Stimulated activated CD4-positive, alpha-beta T cell treated with anti-CD3 and anti-CD28 coated beads, Interleukin-1b, Interleukin-23, amount 100 ng/mL, for 1 hour (primary cell): ENCODE results near the gene SHISA5.

ENCODE experiments used
- DNase-seq, 2 donors: peaks; one replicate each; pipeline ENCODE4 v3.0.0-alpha.2; 2020; ENCODE audit warnings: low read depth in 2 of 2

SHISA5 gene

DNA sequence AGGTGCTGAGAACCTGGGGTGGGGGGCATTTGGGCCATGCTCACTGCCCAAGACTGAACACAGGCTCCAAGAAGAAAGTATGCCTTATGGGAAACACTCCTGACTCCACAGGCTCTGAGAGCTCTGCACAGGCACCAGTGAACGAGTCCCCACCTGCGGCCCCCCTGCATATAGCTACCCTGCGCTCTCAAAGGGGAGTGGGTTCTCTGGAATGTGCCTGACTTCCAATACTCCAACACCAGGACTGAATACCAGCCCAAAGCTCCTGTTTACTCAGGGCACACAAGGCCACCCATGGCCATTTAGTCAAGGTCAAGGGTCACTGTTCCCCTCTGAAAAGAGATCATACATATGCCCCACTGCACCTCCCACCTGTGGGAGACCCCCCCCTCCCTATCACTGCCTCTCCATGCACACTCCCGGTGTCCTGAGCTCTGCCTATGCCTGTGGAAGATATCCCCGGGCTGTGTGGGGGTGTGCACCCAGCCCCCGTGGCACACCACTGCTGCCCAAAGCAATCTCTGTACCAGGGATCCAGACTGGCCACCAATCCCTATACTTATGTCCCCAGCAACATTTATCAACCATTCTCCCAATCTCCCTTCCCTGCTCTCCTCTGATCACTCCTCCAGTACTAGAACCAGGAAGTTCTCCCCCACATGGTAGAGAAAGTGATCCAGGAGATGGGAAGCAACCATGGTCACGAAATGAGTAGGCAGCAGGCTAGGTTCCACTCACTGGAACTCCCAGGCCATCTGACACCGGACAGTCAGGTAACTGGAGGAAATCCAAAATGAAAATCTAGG lies 72.5 kb downstream of the SHISA5 start:
- no peak for DNase-seq

- no peak for DNase-seq
These were observed 73.3 kb downstream of the SHISA5 start for GRCh38 chr3:48430708-48431101.

GRCh38 chr3:48429960-48430707 lies 73.8 kb downstream of the SHISA5 start, which contains the start of gene PLXNB1:
PLXNB1 (minus strand) TSS chr3:48430086; CDS start chr3:48424611, 5,475 bp downstream.
- no peak for DNase-seq

DNA sequence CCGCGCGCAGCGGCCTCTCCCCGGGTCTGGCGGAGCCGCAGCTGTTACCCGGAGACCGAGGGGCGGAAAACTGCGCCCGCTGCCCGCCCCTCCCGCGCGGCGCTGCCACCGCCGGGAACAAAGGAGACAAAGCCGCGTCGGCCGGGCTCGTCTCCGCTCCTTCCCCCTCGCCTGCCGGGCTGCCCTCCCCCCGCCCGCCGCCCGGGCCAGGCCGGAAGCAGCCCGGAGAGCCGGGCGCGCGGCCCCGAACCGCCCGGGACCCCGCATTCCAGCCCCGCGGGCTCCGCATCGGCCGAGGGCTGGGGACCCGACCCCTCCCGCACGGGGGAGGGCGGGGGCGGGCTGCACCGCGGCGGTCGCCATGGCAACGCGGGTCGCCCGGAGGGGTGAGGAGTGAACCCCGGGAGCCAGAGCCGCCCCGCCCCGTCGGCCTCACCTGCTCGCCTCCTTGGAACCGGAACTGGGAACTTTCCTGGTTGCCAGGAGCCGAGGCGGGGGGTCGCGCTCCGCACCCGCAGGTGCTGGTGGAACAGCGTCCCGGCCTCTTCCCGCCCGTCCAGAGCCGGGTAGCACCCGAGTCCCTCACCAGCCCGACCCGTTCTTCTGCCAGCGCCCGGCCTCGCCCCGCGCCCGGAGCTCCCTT lies 74.5 kb downstream of the SHISA5 start:
- DNase-seq, result peak in 1 of 2 donors; percentile 30

- no peak for DNase-seq
These were observed 75.2 kb downstream of the SHISA5 start for GRCh38 chr3:48428572-48429316.

GRCh38 chr3:48428088-48428571 lies 75.8 kb downstream of the SHISA5 start:
- no peak for DNase-seq

- no peak for DNase-seq
These were observed 76.4 kb downstream of the SHISA5 start for GRCh38 chr3:48427630-48427962.

- no peak for DNase-seq
These were observed 76.9 kb downstream of the SHISA5 start for GRCh38 chr3:48426944-48427629.

DNA sequence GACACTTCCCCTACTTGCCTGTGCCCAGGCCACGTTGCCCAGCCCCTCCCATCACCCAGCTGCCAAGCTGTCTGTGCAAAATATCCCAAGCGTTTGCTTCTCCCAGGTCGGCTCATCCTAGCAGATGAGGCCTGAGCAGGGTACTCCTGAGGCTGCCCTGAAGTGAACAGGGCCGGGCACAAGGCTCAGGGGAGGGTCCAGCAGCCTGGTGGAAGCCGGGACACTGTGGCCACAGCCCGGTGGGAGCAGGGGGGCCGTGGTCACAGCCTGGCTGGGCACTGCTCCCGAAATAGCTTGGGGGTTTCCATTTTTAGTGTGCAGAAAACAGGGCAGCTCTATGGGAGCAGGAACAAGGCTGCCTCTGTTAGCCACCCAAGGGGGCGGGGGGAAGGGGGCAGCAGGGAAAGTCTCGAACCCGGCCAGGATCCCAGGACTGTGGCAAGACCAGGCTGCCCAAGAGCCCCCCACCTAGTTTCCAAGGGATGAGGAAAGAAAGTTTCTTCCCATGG lies 77.5 kb downstream of the SHISA5 start:
- no peak for DNase-seq

DNA sequence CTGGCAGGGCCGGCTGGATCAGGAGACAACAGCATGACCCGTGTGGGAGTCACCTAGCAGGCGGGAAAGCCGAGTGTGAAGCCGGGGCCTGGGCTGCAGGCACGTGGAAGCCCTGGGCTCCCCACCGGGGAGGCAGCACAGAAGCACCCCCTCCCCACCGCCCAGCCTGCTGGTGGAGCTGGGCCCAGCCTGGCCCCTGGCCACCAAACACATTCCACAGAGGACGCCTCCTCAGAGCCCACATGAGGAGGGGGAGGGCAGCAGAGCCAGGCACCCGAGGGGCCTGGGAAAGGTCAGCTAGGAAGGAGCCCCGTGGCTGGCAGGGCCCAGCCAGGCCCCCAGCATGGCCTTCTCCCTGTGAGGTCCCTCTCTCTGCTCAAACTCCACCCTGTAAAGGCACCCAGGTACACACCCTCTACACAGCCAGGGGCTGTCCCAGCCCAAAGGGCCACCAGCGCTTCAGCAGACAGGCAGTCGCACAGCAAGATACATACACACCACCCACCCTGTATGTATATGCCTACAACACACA lies 78.6 kb downstream of the SHISA5 start:
- no peak for DNase-seq

DNA sequence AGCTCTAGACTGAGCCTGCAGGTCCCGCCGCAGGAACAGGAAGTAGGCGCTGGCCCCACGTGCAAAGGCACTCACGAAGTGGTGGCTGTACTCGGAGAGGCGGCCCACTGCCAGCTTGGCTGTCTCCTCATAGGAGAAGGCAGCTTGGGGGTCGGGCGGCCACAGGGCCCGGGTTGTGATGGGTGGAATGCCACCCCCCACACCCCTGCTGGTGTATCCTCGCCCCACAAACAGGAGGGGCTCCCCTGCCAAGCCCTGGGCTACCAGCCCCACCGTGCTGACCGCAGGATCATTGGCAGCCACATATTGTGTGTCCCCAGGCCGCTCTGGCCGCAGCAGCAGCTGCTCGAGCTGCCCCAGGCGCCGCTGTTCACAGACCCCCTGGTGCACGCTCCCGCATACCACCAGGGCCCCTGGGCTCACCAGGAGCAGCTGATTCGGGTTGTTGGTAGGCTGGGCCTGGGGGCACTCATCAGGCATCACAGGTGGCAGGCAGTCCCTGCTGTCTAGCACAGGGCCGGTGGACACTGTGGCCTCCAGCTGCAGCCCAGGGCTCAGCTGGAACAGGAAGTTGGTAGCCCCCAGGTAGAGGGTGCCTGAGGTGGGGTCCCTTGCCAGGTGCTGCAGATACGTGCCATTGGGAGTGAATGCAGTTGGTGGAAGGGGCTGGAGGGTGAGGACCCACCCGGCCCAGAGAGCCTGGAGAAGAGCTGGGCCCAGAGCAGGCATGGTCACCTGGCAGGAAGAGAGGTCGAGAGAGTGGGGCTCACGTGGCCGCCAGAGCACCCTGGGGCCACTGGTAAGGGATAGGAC lies 79.9 kb downstream of the SHISA5 start:
- no peak for DNase-seq

DNA sequence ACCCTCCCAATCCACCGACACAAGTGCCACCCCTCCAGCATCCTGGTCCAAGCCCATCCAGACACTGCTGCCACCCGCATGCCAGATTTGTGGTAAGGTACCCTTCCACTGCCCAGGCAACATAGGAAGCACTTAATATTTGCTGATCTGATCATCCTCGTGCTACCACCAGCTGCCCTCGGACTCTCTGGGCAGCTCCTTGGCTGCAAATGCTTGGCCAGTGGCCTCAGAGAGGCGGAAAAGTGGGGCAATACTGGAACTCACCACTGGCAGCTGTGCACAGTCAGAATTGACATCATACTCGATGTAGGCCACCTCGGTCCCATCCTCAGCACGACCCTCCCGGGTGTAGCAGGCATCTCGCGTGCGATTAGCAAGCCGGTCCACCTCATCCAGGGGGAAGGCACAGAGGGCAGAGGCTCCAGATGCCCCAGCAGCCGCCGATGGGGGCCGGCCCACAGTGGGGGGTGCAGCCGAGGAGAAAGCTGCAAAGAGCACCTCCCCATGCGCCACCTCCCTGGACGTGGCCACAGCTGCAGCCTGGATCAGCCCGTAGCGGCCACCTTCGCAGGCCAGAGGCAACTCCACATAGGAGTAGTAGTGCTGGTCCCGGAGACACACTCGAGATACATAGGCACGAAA lies 80.6 kb downstream of the SHISA5 start:
- DNase-seq, result no peak

DNA sequence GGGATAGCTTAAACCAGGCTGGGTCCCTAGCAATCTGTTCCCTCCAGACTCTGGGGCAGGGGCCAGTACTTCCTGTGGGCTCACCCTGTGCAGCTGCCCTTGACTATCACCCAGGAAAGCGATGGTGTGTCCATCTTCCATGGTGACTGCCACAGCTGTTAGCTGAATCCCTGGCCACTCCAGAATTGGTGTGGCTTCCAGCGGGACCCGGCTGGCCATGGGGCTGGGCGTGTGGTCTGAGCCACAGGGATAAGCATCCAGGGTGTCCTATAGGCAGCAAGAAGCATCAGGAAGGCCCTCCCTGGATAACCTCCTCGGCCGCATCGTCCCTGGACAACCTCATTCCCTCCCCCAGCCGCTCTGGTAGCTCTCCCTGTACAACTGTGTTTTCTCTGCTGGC lies 81.3 kb downstream of the SHISA5 start:
- no peak for DNase-seq

- DNase-seq, result no peak
These were observed 81.7 kb downstream of the SHISA5 start for GRCh38 chr3:48422272-48422671.

- DNase-seq, result no peak
These were observed 83.4 kb downstream of the SHISA5 start for GRCh38 chr3:48420561-48420960.

GRCh38 chr3:48419597-48419996 lies 84.4 kb downstream of the SHISA5 start:
- no peak for DNase-seq

DNA sequence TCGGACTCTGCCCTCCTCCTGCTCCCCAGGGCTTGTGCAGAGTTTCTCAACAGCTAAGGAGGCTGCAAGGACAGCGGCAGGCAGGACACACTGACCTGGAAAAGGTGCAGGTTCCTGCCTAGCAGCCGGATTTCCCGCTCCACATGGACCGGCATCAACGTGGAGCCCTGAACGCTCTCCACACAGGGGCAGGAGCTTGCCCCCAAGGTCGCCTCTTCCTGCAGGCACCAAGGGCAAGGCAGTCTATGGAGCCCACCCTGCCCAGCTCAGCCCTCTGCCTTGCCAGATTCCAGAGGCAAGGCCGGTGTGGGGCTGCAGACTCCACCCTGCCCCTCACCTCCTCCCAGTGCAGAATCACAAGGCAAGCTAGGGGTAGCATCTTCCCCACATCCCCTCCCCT lies 84.8 kb downstream of the SHISA5 start:
- DNase-seq, result no peak

GRCh38 chr3:48418651-48419050 lies 85.3 kb downstream of the SHISA5 start:
- DNase-seq, result no peak

- no peak for DNase-seq
These were observed 85.8 kb downstream of the SHISA5 start for GRCh38 chr3:48418140-48418539.
